ENCODE results near the gene COPS4. TPM values are rescaled to one million over a fixed set of nuclear protein-coding genes. Genes with fewer than 3 reads are reported as not detected.

The COPS4 gene
- total RNA-seq, 1 experiment from 2014 or later, result 58.3 TPM

DNA sequence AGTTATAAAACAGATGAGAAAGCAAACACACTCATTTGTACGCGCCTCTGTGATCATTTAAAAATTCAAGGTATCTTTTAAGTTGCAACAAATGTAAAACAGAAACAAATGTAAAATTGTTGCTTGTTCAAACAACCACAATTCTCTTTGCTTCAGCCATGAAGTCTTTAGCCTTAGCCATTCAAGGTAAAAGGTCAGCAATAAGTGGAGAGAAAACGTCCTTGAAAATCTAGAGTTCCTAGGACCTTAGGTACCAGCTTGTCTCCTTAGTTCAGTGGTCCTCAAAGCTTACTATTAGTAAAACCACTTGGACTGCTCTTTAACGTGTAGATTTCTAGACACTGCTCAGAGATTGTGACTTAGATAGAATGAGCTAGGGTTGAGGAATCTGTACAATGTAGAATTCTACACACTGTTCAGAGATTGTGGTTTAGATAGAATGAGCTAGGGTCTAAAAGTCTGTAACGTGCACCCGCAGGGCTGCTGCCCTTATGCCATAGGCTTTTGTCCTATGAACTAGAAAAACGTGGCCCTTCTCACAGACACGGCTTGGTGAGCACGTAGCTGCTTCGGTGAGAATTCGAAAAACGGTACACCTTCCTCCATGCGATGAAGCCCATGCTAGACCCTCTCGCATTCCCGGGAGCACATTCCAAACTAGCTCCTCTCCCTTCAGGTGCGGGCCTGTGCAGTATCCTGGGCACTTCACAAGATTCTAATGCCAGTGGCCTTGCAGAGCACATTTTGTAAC lies 77.9 kb downstream of the COPS4 start:
- no peaks in the 10 kb centered on the region for H3K27me3 ChIP-seq (ENCODE audit: low read length)
- no peak for DNase-seq
- intact Hi-C loops (cut with micrococcal nuclease), result loop anchor here (5.0 kb wide), 1 partner anchor 41 kb away; no protein-coding TSS in a partner anchor
- no peak overlapping the region for H2AFZ ChIP-seq (ENCODE audit: low read length)
- ChIA-PET POLR2A (ENCODE audit: unreplicated experiment) (no interaction called here), CTCF (no interaction called here)
- BruUV-seq (replicated peaks), result no TSS peak
- no peak overlapping the region for H3K4me3 ChIP-seq (ENCODE audit: low read length)
- H3K36me3 ChIP-seq (ENCODE audit: low read depth, low read length), result no peaks in the 10 kb centered on the region
- no peak overlapping the region for H3K4me2 ChIP-seq (ENCODE audit: low read length)
- H3K79me2 ChIP-seq (ENCODE audit: low read length), result no peaks in the 10 kb centered on the region
- H3K9me3 ChIP-seq (ENCODE audit: low read length), result no peaks in the 10 kb centered on the region
- H3K9me2 ChIP-seq (replicated peaks; ENCODE audit: low read length), result no peaks in the 10 kb centered on the region
- TF ChIP-seq EZH2 (IDR thresholded peaks at IDR 0.05; ENCODE audit: low read length, unreplicated experiment) (no peak), EZH2phosphoT487 (IDR thresholded peaks at IDR 0.05; ENCODE audit: borderline replicate concordance, low read length) (no peak)
- TF ChIP-seq, protein P1, sequence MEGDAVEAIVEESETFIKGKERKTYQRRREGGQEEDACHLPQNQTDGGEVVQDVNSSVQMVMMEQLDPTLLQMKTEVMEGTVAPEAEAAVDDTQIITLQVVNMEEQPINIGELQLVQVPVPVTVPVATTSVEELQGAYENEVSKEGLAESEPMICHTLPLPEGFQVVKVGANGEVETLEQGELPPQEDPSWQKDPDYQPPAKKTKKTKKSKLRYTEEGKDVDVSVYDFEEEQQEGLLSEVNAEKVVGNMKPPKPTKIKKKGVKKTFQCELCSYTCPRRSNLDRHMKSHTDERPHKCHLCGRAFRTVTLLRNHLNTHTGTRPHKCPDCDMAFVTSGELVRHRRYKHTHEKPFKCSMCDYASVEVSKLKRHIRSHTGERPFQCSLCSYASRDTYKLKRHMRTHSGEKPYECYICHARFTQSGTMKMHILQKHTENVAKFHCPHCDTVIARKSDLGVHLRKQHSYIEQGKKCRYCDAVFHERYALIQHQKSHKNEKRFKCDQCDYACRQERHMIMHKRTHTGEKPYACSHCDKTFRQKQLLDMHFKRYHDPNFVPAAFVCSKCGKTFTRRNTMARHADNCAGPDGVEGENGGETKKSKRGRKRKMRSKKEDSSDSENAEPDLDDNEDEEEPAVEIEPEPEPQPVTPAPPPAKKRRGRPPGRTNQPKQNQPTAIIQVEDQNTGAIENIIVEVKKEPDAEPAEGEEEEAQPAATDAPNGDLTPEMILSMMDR (conservative IDR thresholded peaks at IDR 0.05; ENCODE audit: low read depth, low read length), result no peak
- peaks cover 4% of the 10 kb centered on the region for H3F3A ChIP-seq (ENCODE audit: low read length, unreplicated experiment)
- H4K20me1 ChIP-seq (ENCODE audit: low read length), result no peaks in the 10 kb centered on the region
- no peak overlapping the region for H3K9ac ChIP-seq (ENCODE audit: low read length)
- H3K4me1 ChIP-seq (ENCODE audit: insufficient read depth, low read length), result peaks cover 24% of the 10 kb centered on the region
- H3K27ac ChIP-seq (ENCODE audit: low read length), result no peak overlapping the region
- no peak for ATAC-seq

DNA sequence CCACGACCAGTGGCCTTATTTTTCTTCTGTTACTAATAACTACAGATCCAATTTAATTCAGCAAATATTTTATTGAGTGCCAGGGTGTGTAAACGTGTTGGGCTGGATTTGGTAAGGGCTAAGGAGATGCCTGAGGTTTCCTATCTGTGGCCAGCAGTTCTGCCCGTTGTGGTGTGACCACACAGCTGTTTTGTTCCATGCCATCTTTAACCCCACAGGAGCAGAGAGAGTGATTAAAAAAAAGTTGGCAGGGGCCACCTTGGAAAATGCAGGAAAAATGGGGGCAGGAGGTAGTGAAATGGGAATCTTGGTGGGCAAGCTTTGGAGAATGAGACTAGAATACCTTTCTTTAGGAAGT lies 78.4 kb downstream of the COPS4 start:
- Histone ChIP-seq H2AFZ (ENCODE audit: low read length) (no peak overlapping the region), H3K9ac (ENCODE audit: low read length) (no peak overlapping the region), H3F3A (ENCODE audit: low read length, unreplicated experiment) (peaks cover 4% of the 10 kb centered on the region), H3K27ac (ENCODE audit: low read length) (no peak overlapping the region), H4K20me1 (ENCODE audit: low read length) (no peaks in the 10 kb centered on the region), H3K36me3 (ENCODE audit: low read depth, low read length) (no peaks in the 10 kb centered on the region), H3K27me3 (ENCODE audit: low read length) (no peaks in the 10 kb centered on the region), H3K9me2 (replicated peaks; ENCODE audit: low read length) (no peaks in the 10 kb centered on the region), H3K4me2 (ENCODE audit: low read length) (no peak overlapping the region), H3K79me2 (ENCODE audit: low read length) (no peaks in the 10 kb centered on the region), H3K9me3 (ENCODE audit: low read length) (no peaks in the 10 kb centered on the region), H3K4me3 (ENCODE audit: low read length) (no peak overlapping the region), H3K4me1 (ENCODE audit: insufficient read depth, low read length) (peaks cover 24% of the 10 kb centered on the region)
- ChIA-PET CTCF (no interaction called here), POLR2A (ENCODE audit: unreplicated experiment) (no interaction called here)
- BruUV-seq (replicated peaks), result no TSS peak
- TF ChIP-seq, protein P1 (conservative IDR thresholded peaks at IDR 0.05; ENCODE audit: low read depth, low read length), result no peak
- TF ChIP-seq EZH2 (IDR thresholded peaks at IDR 0.05; ENCODE audit: low read length, unreplicated experiment), result no peak
- TF ChIP-seq EZH2phosphoT487 (IDR thresholded peaks at IDR 0.05; ENCODE audit: borderline replicate concordance, low read length), result no peak
- no peak for DNase-seq
- intact Hi-C loops (cut with micrococcal nuclease), result loop anchor here (5.0 kb wide), 1 partner anchor 41 kb away; no protein-coding TSS in a partner anchor
- no peak for ATAC-seq

GRCh38 chr4:83114576-83114975 lies 79.6 kb downstream of the COPS4 start, which contains the start of gene PLAC8:
PLAC8 (minus strand) TSS chr4:83114729; CDS start chr4:83107921, 6,808 bp downstream.
- H3K79me2 ChIP-seq (ENCODE audit: low read length), result no peaks in the 10 kb centered on the region
- peak within 1 kb of the TSS; percentile 21 for H2AFZ ChIP-seq (ENCODE audit: low read length)
- ChIA-PET POLR2A (ENCODE audit: unreplicated experiment) (no interaction called here), CTCF (no interaction called here)
- H3K9ac ChIP-seq (ENCODE audit: low read length), result no peak within 1 kb of the TSS; the same call in 1 of the 2 replicates
- no peaks in the 10 kb centered on the region for H3K36me3 ChIP-seq (ENCODE audit: low read depth, low read length)
- H3K27me3 ChIP-seq (ENCODE audit: low read length), result no peaks in the 10 kb centered on the region
- 0 out of 2 replicates have a peak within 1 kb of the TSS, but pooled peaks have one; percentile 12 for H3K27ac ChIP-seq (ENCODE audit: low read length)
- peak within 1 kb of the TSS; percentile 9; the same call in 1 of the 2 replicates for H3K4me3 ChIP-seq (ENCODE audit: low read length)
- H3K9me2 ChIP-seq (replicated peaks; ENCODE audit: low read length), result no peaks in the 10 kb centered on the region
- peak within 1 kb of the TSS; percentile 37 for H3K4me2 ChIP-seq (ENCODE audit: low read length)
- no TSS peak for BruUV-seq (replicated peaks)
- DNase-seq (peak; percentile 19), ATAC-seq (peak; percentile 21)
- TF ChIP-seq EZH2 (IDR thresholded peaks at IDR 0.05; ENCODE audit: low read length, unreplicated experiment) (no peak), EZH2phosphoT487 (IDR thresholded peaks at IDR 0.05; ENCODE audit: borderline replicate concordance, low read length) (no peak)
- TF ChIP-seq, protein P1 (conservative IDR thresholded peaks at IDR 0.05; ENCODE audit: low read depth, low read length), result no peak
- no peaks in the 10 kb centered on the region for H4K20me1 ChIP-seq (ENCODE audit: low read length)
- intact Hi-C loops (cut with micrococcal nuclease), result loop anchor here (5.0 kb wide), 1 partner anchor 42 kb away; no protein-coding TSS in a partner anchor
- peaks cover 24% of the 10 kb centered on the region for H3K4me1 ChIP-seq (ENCODE audit: insufficient read depth, low read length)
- H3F3A ChIP-seq (ENCODE audit: low read length, unreplicated experiment), result peaks cover 4% of the 10 kb centered on the region
- no peaks in the 10 kb centered on the region for H3K9me3 ChIP-seq (ENCODE audit: low read length)
